Hematopoietic multipotent progenitor cell treated with erythropoietin and hydrocortisone succinate and interleukin-3 and kit ligand, for 4 days (in vitro differentiated cells): Measurements from ENCODE around the gene GH2.

Experiments
- DNase-seq: peaks from one replicate; pipeline ENCODE4 v3.0.0-alpha.2; 2015

Gene GH2

GRCh38 chr17:63838631-63839171, 43.0 kb downstream of the GH2 start:
- peak; percentile 63 for DNase-seq

GRCh38 chr17:63837962-63838600, 43.7 kb downstream of the GH2 start:
- no peak for DNase-seq

GRCh38 chr17:63837480-63837879, 44.3 kb downstream of the GH2 start:
- no peak for DNase-seq

- no peak for DNase-seq
These were observed 44.9 kb downstream of the GH2 start for GRCh38 chr17:63836811-63837210.

- no peak for DNase-seq
These were observed 46.5 kb downstream of the GH2 start for GRCh38 chr17:63835167-63835720.

GRCh38 chr17:63834431-63835166, 47.1 kb downstream of the GH2 start:
- DNase-seq = peak; percentile 91

- DNase-seq = no peak
These were observed 47.9 kb downstream of the GH2 start for GRCh38 chr17:63833741-63834373.

GRCh38 chr17:63833026-63833740, 48.6 kb downstream of the GH2 start:
- no peak for DNase-seq

- DNase-seq = peak; percentile 46
These were observed 49.3 kb downstream of the GH2 start for GRCh38 chr17:63832455-63832854.

GRCh38 chr17:63832014-63832413, 49.7 kb downstream of the GH2 start:
- DNase-seq = no peak

GRCh38 chr17:63831505-63831904, 50.2 kb downstream of the GH2 start:
- no peak for DNase-seq

- DNase-seq = no peak
These were observed 50.7 kb downstream of the GH2 start for GRCh38 chr17:63830904-63831491.

GRCh38 chr17:63830278-63830677, 51.5 kb downstream of the GH2 start:
- DNase-seq = no peak
